ENCODE results near the gene GPR135.

- TF ChIP-seq, protein P1, sequence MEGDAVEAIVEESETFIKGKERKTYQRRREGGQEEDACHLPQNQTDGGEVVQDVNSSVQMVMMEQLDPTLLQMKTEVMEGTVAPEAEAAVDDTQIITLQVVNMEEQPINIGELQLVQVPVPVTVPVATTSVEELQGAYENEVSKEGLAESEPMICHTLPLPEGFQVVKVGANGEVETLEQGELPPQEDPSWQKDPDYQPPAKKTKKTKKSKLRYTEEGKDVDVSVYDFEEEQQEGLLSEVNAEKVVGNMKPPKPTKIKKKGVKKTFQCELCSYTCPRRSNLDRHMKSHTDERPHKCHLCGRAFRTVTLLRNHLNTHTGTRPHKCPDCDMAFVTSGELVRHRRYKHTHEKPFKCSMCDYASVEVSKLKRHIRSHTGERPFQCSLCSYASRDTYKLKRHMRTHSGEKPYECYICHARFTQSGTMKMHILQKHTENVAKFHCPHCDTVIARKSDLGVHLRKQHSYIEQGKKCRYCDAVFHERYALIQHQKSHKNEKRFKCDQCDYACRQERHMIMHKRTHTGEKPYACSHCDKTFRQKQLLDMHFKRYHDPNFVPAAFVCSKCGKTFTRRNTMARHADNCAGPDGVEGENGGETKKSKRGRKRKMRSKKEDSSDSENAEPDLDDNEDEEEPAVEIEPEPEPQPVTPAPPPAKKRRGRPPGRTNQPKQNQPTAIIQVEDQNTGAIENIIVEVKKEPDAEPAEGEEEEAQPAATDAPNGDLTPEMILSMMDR (IDR thresholded peaks at IDR 0.05): no peak
- TF ChIP-seq POLR2A (IDR thresholded peaks at IDR 0.05): no peak
- TF ChIP-seq EP300 (IDR thresholded peaks at IDR 0.05): no peak
Measured at GRCh38 chr14:59419303-59419702, 45.9 kb downstream of the GPR135 start.
